ENCODE measurements around the gene ATG14. TPM values are rescaled to one million over a fixed set of nuclear protein-coding genes. Genes with fewer than 3 reads are reported as not detected.
"Not testable (repeated sequence)": the region's sequence is repeated elsewhere in the genome, so short reads cannot be mapped to it uniquely, and the experiment has no call there.

Gene ATG14
- total RNA-seq, 1 experiment from 2014 or later: 11.9 TPM

DNA sequence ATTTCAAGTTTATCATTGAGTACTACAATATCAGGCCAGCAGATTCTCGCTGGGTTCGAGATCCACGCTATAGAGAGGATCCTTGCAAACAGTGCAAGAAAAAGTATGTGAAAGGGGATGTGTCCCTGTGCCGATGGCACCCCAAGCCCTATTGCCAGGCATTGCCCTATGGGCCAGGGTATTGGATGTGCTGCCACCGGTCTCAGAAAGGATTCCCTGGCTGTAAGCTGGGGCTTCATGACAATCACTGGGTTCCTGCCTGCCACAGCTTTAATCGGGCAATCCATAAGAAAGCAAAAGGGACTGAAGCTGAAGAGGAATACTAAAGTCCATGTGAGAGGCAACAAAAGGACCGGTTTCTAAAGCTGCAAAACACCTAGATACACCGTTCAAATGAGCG lies 59.4 kb downstream of the ATG14 start:
- DNase-seq (ENCODE audit: low spot score): no peak

DNA sequence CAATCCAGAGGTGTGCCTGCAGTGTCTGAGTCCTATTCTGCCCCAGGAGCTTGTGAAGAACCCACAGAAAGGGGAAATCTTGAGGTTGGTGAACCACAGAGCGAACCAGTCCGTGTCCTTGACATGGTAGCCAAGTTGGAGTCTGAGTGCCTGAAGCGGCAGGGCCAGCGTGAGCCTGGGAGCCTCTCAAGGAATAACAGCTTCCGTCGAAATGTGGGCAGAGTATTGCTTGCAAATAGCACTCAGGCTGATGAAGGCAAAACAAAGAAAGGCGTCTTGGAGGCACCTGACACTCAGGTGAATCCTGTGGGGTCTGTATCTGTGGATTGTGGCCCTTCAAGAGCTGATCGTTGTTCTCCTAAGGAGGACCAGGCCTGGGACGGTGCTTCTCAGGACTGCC lies 60.5 kb downstream of the ATG14 start:
- no peak for DNase-seq (ENCODE audit: low spot score)

DNA sequence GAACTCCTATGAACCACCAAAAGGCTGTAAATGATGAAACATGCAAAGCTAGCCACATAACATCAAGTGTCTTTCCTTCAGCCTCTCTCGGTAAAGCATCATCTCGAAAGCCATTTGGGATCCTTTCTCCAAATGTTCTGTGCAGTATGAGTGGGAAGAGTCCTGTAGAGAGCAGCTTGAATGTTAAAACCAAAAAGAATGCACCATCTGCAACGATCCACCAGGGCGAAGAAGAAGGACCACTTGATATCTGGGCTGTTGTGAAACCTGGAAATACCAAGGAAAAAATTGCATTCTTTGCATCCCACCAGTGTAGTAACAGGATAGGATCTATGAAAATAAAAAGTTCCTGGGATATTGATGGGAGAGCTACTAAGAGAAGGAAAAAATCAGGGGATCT lies 61.2 kb downstream of the ATG14 start:
- DNase-seq (ENCODE audit: low spot score): no peak

DNA sequence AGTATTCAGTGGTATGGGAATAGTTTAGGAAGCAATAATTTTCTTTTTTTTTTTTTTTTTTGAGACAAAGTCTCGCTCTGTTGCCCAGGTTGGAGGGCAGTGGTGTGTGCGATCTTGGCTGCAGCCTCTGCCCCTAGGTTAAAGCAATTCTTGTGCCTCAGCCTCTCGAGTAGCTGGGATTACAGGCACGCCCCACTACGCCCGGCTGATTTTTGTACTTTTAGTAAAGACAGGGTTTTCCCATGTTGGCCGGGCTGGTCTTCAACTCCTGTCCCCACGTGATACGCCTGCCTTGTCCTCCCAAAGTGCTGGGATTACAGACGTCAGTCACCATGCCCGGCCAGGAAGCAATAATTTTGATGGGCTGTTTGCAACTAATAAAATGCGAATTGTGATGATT lies 62.1 kb downstream of the ATG14 start:
- no peak for DNase-seq (ENCODE audit: low spot score)

DNA sequence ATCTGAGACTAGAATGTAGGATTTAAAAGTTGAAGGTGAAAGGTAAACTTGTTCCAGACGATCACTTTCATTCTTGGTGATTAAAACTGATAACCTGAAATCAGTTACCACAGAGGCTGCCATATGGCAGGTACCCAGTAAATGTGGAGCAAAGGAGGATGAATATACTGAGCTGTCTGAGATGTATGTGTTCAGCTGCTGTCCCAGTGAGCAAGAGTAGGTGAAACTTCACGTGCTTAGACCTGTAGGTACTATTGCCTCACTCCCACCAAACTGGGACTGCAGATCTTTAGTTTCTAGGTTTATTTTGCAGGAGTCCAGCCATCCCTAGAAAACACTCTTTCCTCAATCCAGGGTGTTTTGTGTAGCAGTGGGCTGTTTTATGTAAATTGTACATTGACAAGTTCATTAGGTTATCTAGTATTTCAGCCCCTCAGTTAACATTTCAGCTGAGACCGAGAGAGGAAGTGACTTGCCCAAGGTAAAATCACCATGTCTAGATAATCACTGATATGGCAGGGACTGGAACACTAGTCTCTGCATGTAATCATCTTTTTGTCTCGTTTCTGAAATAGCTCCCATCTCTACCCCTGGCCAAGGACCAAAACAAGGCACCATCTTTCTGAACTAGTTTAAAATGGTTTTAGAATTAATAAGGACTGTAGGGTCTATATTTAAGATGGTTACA lies 62.7 kb downstream of the ATG14 start:
- no peak for DNase-seq (ENCODE audit: low spot score)

- no peak for DNase-seq (ENCODE audit: low spot score)
Measured at GRCh38 chr14:55347748-55348147, 63.9 kb downstream of the ATG14 start.

DNA sequence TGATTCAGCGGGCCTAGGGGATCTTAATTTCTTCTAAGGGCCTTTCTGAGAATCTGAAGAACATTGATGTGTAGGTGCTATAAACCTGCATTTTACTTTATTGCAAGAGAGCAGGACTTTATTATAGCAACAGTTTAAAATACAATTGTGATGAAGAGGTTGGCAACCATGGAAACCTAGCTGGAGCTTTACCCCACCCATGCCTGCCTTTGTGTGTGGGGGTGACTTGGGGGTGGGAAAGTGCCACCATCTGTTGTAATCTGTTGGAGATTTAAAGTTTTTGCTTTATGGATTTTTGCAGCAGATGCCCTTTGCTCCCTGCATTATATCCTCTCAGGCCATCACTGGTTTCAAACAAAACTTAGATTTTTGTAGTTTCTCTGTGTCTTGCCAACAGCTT lies 64.6 kb downstream of the ATG14 start:
- DNase-seq (ENCODE audit: low spot score): no peak

GRCh38 chr14:55344582-55345163 lies 67.0 kb downstream of the ATG14 start:
- not testable (repeated sequence) for DNase-seq (ENCODE audit: low spot score)

- DNase-seq (ENCODE audit: low spot score): no peak
Measured at GRCh38 chr14:55341781-55342180, 69.8 kb downstream of the ATG14 start.

- DNase-seq (ENCODE audit: low spot score): no peak
Measured at GRCh38 chr14:55340482-55340881, 71.1 kb downstream of the ATG14 start.

DNA sequence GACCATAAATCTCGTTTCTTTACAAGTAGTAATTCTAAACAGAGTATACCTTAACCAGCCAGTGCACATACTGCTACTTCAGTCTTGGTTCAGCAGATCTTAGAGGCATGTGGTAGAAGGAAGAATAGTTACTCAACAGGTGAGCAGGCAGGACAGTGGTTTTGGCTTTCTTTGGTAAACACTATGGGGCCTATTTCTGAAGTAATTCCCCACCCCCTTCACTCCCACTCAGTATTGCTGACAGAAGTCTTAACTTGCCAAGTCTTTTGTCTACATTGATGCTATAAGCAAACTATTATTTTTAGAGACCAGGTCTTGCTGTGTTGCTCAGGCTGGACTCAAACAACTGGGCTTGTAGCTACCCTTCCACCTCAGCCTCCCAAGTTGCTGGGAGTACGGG lies 71.9 kb downstream of the ATG14 start:
- no peak for DNase-seq (ENCODE audit: low spot score)

- no peak for DNase-seq (ENCODE audit: low spot score)
Measured at GRCh38 chr14:55336691-55337090, 74.9 kb downstream of the ATG14 start.

DNA sequence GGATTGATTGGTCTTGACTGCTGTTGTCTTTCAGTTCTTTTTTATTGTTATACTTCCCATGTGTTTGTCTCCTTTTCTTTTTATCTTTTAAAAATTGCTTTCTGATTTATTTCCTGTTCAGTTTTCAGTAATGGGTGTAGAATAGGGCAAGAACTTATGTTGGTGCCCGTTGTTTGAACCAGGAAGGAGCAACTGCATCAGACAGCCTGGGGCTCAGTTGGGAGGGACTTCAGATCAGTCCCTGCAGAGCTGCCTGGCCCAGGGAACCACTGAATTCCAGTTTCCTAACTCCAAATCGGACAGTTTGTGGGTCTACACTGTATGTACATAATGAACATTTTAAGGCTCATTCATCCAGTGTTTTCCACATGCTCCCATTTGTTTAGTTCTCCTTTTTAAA lies 75.5 kb downstream of the ATG14 start:
- no peak for DNase-seq (ENCODE audit: low spot score)

DNA sequence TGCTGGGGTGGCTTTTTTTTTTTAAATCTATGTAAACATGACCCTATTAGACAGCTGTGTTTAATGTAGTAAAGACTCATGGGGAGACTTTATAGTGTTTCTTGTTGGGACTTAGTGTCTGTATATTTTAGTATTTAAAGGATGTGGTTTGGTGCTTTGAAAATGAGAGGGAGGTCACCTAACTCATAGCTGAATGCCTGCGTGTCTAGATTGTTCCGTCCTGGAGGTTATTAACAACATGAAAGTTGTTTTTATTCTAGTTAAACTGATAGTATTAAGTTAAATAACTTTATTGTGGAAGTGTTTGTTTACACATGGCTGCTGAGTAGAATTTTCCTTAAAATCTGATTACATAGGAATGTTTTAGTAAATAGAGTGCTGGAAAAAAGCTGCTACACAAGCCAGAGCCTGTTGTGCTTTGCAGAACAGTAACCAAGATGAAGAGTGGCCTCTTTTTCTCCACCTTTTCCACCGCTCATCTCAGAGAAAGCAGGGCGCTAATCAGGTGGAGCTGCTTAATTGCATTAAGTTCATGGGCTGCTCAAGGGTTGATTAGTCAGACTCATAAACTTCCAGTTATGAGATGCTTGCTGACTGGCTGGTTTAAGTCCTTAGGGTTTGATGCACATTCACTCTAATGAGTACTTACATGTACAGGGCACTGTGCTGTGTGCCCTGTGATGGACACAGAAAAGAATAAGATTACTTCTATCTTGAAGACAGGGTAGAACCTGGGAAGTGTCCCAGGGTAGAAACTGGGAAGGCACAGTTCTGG lies 77.7 kb downstream of the ATG14 start:
- no peak for DNase-seq (ENCODE audit: low spot score)

- DNase-seq (ENCODE audit: low spot score): no peak
Measured at GRCh38 chr14:55332654-55333570, 78.7 kb downstream of the ATG14 start.

- DNase-seq (ENCODE audit: low spot score): no peak
Measured at GRCh38 chr14:55329999-55330710, 81.5 kb downstream of the ATG14 start.

GRCh38 chr14:55328317-55328716 lies 83.3 kb downstream of the ATG14 start:
- no peak for DNase-seq (ENCODE audit: low spot score)

DNA sequence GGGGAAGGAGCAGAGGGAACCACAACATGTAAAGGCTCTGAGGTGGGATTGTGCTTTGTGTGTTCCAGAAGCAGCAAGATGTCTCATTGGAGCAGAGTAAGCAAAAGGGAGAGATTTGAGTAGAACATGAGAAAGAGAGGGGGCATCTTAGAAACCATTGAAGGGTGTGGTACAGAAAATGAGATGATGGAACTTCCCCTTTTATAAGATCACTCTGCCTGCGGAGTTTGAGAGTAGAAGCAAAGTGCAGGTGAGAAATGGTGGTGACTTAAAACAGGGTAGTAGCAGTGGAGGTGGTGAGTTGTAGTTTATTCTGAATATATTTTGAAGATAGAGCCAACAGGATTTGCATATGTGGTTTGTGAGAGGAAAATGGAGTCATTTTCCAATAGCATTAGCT lies 84.5 kb downstream of the ATG14 start:
- DNase-seq (ENCODE audit: low spot score): no peak

DNA sequence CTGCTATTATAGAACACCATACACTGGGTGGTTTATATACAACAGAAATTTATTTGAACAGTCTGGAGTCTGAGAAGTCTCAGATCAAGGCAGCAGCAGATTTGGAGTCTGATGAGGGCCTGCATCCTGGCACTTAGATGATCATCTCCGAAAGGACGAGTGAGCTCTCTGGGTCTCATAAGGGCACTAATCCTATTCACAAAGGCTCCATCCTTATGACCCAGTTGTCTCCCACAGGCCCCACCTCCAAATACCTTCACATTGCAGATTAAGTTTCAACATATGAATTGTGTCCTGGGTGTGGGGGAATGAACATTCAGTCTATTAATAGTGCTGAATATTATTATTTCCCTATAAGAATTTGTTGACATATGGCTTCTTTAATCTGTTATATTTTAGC lies 86.8 kb downstream of the ATG14 start:
- DNase-seq (ENCODE audit: low spot score): no peak

DNA sequence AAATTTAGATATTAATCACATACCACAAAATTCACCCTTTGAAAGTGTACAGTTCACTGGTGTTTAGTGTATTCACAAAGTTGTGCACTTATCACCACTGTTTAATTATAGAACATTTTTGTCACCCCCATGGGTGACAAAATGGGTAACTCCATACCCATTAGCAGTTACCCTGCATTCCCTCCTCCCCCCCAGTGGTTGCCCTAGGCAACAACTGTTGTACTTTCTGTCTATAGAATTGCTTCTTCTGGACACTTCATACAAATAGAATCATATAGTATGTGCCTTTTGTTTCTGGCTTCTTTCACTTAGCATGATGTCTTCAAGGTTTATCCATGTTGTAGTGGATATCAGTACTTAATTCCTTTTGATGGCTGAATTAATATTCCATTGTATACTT lies 87.7 kb downstream of the ATG14 start:
- no peak for DNase-seq (ENCODE audit: low spot score)

DNA sequence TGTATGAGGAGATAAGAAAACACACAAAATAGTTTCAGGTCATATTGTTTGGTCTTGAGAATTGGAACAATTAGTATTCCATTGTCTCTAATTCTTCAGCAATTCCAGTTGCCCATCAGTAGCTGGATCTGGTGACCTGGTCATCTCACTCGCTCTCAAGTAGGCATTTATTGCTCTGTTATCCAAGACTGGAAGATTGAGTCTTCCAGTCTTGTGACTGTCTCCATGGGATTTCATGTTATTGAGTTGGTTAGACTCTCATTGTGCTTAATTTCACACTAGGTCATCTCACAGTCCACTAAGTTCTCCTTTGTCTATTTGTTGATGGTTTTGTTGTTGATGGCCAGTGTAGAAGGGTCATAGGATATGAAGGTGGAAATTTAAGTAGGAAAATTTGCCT lies 92.9 kb downstream of the ATG14 start:
- DNase-seq (ENCODE audit: low spot score): no peak

All from A172 (cell line).